ENCODE measurements around the gene C17orf100.
"Not testable (repeated sequence)": the region's sequence is repeated elsewhere in the genome, so short reads cannot be mapped to it uniquely, and the experiment has no call there.

C17orf100 gene

GRCh38 chr17:6669479-6670212 is 18.1 kb downstream of the C17orf100 start:
- no peak for DNase-seq

GRCh38 chr17:6670571-6670970 is 19.0 kb downstream of the C17orf100 start:
- DNase-seq = no peak

- DNase-seq = no peak
These were observed 19.4 kb downstream of the C17orf100 start for GRCh38 chr17:6670999-6671398.

GRCh38 chr17:6671431-6671830 is 19.9 kb downstream of the C17orf100 start:
- DNase-seq = no peak

GRCh38 chr17:6674586-6674985 is 23.0 kb downstream of the C17orf100 start:
- no peak for DNase-seq

- DNase-seq = no peak
These were observed 23.8 kb downstream of the C17orf100 start for GRCh38 chr17:6675201-6675825.

- DNase-seq = no peak
These were observed 25.2 kb downstream of the C17orf100 start for GRCh38 chr17:6676802-6677157.

GRCh38 chr17:6677158-6677831 is 25.7 kb downstream of the C17orf100 start:
- DNase-seq = no peak

- DNase-seq = no peak
These were observed 26.4 kb downstream of the C17orf100 start for GRCh38 chr17:6677946-6678345.

GRCh38 chr17:6679241-6679640 is 27.7 kb downstream of the C17orf100 start:
- DNase-seq = no peak

GRCh38 chr17:6681176-6681575 is 29.6 kb downstream of the C17orf100 start:
- DNase-seq = no peak

- DNase-seq = no peak
These were observed 30.1 kb downstream of the C17orf100 start for GRCh38 chr17:6681671-6682070.

- DNase-seq = no peak
These were observed 30.8 kb downstream of the C17orf100 start for GRCh38 chr17:6682339-6682738.

- DNase-seq = no peak
These were observed 31.6 kb downstream of the C17orf100 start for GRCh38 chr17:6683081-6683684.

- DNase-seq = no peak
These were observed 32.3 kb downstream of the C17orf100 start for GRCh38 chr17:6683730-6684459.

GRCh38 chr17:6684460-6684783 is 32.9 kb downstream of the C17orf100 start:
- DNase-seq = no peak

GRCh38 chr17:6684881-6685767 is 33.6 kb downstream of the C17orf100 start:
- DNase-seq = no peak

- no peak for DNase-seq
These were observed 34.5 kb downstream of the C17orf100 start for GRCh38 chr17:6686026-6686425.

GRCh38 chr17:6688944-6689343 is 37.4 kb downstream of the C17orf100 start:
- no peak for DNase-seq

- DNase-seq = no peak
These were observed 39.1 kb downstream of the C17orf100 start for GRCh38 chr17:6690641-6691040.

GRCh38 chr17:6691546-6691945 is 40.0 kb downstream of the C17orf100 start:
- DNase-seq = no peak

- DNase-seq = not testable (repeated sequence)
These were observed 40.4 kb downstream of the C17orf100 start for GRCh38 chr17:6691958-6692357.
